HCT116 (cell line): ENCODE results near the gene ANKEF1. TPM values are rescaled to one million over a fixed set of nuclear protein-coding genes. Genes with fewer than 3 reads are reported as not detected.

ENCODE experiments used
- ATAC-seq: fragments of 200-7000 bp; cut with Tn5 transposase; 2 replicates; pipeline ENCODE4 v1.9.1; 2020; ENCODE audit warnings: mild to moderate bottlenecking, moderate library complexity
- BruUV-seq: library from RNA; stranded (reverse); fragments of 400-500 nt; replicated peaks from 2 replicates; lab custom pipeline; 2021; lab: Mats Ljungman, UMichigan
- CTCF ChIA-PET: fragments of 300-600 bp; sonication (Branson Sonifier 250); formaldehyde crosslinking; loops from one replicate; lab custom pipeline; 2021; ENCODE audit warnings: antibody characterized with exemption; lab: Charles Lee
- POLR2A ChIA-PET: fragments of 300-600, 350-600 bp; sonication (Branson Sonifier 250); formaldehyde crosslinking; loops from one replicate; lab custom pipeline; 2021; ENCODE audit warnings: antibody characterized with exemption; lab: Charles Lee
- RAD21 ChIA-PET, 2 experiments: fragments of 300-600 bp; sonication (Branson Sonifier 250); formaldehyde crosslinking; loops; one replicate each; lab custom pipeline; 2023; ENCODE audit warnings: low total read pairs in 2 of 2; ENCODE audit not compliant: uncharacterized antibody in 2 of 2, unreplicated experiment in 2 of 2, low non-redundant PET in 1 of 2; lab: Charles Lee
- DNase-seq: peaks from one replicate; pipeline ENCODE4 v3.0.0-alpha.2; 2010; ENCODE audit warnings: low read depth, low spot score
- H2AFZ ChIP-seq: fragments of 200-600 bp; shearing (Covaris generic), sonication (generic); 2 replicates; pipeline ENCODE4 v1.6.1; 2017; ENCODE audit warnings: low read depth, mixed run types, mixed read lengths, antibody characterized with exemption, low read length; ENCODE audit not compliant: poor library complexity, severe bottlenecking
- H3K27ac ChIP-seq: 2 replicates; pipeline ENCODE4 v1.5.1; 2012; ENCODE audit warnings: low read depth, low read length
- H3K27me3 ChIP-seq: fragments of 200-600 bp; sonication (generic); 2 replicates; pipeline ENCODE4 v1.6.1; 2016; ENCODE audit warnings: mixed run types, low read length, mixed read lengths; ENCODE audit not compliant: insufficient read depth
- H3K36me3 ChIP-seq, 2 experiments: fragments of 200-500 bp in 1 of 2; fragments of 200-600 bp in 1 of 2; sonication (Bioruptor generic) in 1 of 2; sonication (generic) in 1 of 2; 2 replicates each; pipeline versions ENCODE4 v1.5.1 to v1.6.1; 2014 to 2016; ENCODE audit warnings: low read length in 2 of 2, inconsistent platforms in 1 of 2, mixed read lengths in 1 of 2, mixed run types in 1 of 2; ENCODE audit not compliant: insufficient read depth in 2 of 2, control insufficient read depth in 1 of 2
- H3K4me1 ChIP-seq, 2 experiments: fragments of 200-600 bp in 1 of 2; sonication (generic) in 1 of 2; 2 replicates each; pipeline versions ENCODE4 v1.5.1 to v1.6.1; 2012 to 2017; ENCODE audit warnings: low read length in 2 of 2, inconsistent platforms in 1 of 2, mild to moderate bottlenecking in 1 of 2, mixed read lengths in 1 of 2, mixed run types in 1 of 2, moderate library complexity in 1 of 2; ENCODE audit not compliant: insufficient read depth in 2 of 2, control insufficient read depth in 1 of 2
- H3K4me2 ChIP-seq: fragments of 200-600 bp; sonication (generic); 2 replicates; pipeline ENCODE4 v1.6.1; 2017; ENCODE audit warnings: mixed run types, low read length, mixed read lengths
- H3K4me3 ChIP-seq, 2 experiments: fragments of 200-600 bp in 1 of 2; sonication (generic) in 1 of 2; replicated peaks in 1 of 2; 2 replicates each; pipeline ENCODE4 v1.5.1; 2011 to 2016; ENCODE audit warnings: low read length in 2 of 2, control low read depth in 1 of 2, low read depth in 1 of 2, mild to moderate bottlenecking in 1 of 2, mixed read lengths in 1 of 2, mixed run types in 1 of 2
- H3K79me2 ChIP-seq: fragments of 200-600 bp; sonication (generic); 2 replicates; pipeline ENCODE4 v1.6.1; 2017; ENCODE audit warnings: mild to moderate bottlenecking, mixed run types, low read length, moderate library complexity, mixed read lengths; ENCODE audit not compliant: insufficient read depth
- H3K9ac ChIP-seq: fragments of 200-600 bp; sonication (generic); 2 replicates; pipeline ENCODE4 v1.6.1; 2016; ENCODE audit warnings: low read length, mixed read lengths
- H3K9me2 ChIP-seq: fragments of 200-600 bp; sonication (generic), shearing (Covaris generic); 2 replicates; pipeline ENCODE4 v1.6.1; 2017; ENCODE audit warnings: mixed run types, mild to moderate bottlenecking, moderate library complexity; ENCODE audit not compliant: insufficient read depth
- H3K9me3 ChIP-seq, 2 experiments: fragments of 200-500 bp in 1 of 2; fragments of 200-600 bp in 1 of 2; sonication (Bioruptor generic) in 1 of 2; sonication (generic) in 1 of 2; 2 replicates each; pipeline ENCODE4 v1.6.1; 2014 to 2017; ENCODE audit warnings: low read length in 2 of 2, mixed read lengths in 2 of 2, inconsistent platforms in 1 of 2, low read depth in 1 of 2, mild to moderate bottlenecking in 1 of 2, mixed run types in 1 of 2, moderate library complexity in 1 of 2; ENCODE audit not compliant: control insufficient read depth in 1 of 2, insufficient read depth in 1 of 2
- H4K20me1 ChIP-seq: fragments of 200-600 bp; sonication (generic), shearing (Covaris generic); 2 replicates; pipeline ENCODE4 v1.6.1; 2017; ENCODE audit warnings: mixed run types, mild to moderate bottlenecking, moderate library complexity; ENCODE audit not compliant: insufficient read depth
- CEBPB ChIP-seq: IDR thresholded peaks from 2 replicates; pipeline ENCODE4 v1.6.1; 2012; ENCODE audit warnings: low read depth
- EGR1 ChIP-seq: IDR thresholded peaks from 2 replicates; pipeline ENCODE4 v1.6.1; 2012; ENCODE audit warnings: low read depth
- EZH2 ChIP-seq: fragments of 200-600 bp; sonication (generic); IDR thresholded peaks from 2 replicates; pipeline ENCODE4 v1.6.1; 2017; ENCODE audit warnings: antibody characterized with exemption, mixed run types
- POLR2AphosphoS5 ChIP-seq: IDR thresholded peaks from 2 replicates; pipeline ENCODE4 v1.6.1; 2011; ENCODE audit warnings: mild to moderate bottlenecking, low read depth, low read length, moderate library complexity
- SRF ChIP-seq: IDR thresholded peaks from 2 replicates; pipeline ENCODE4 v1.6.1; 2012; ENCODE audit warnings: low read depth
- intact Hi-C: fragments of 100-400 bp; cut with micrococcal nuclease; formaldehyde crosslinking; loops from 2 replicates; pipeline ENCODE4 v1.10.0; 2022
- total RNA-seq: library from RNA; stranded (reverse); gene quantifications from one replicate; pipeline ENCODE4 v1.2.1, GENCODE V29; 2021; ENCODE audit not compliant: unreplicated experiment
- TF ChIP-seq, protein P1 (sequence below), 3 experiments: fragments of 200-600 bp in 1 of 3; sonication (generic) in 1 of 3; IDR thresholded peaks in 2 of 3; conservative IDR thresholded peaks in 1 of 3; 2 replicates each; pipeline ENCODE4 v1.5.1; 2012 to 2017; ENCODE audit warnings: low read depth in 2 of 3, low read length in 2 of 3, antibody characterized with exemption in 1 of 3, borderline replicate concordance in 1 of 3, control low read depth in 1 of 3, mild to moderate bottlenecking in 1 of 3, mixed read lengths in 1 of 3, mixed run types in 1 of 3, moderate library complexity in 1 of 3; ENCODE audit not compliant: insufficient read depth in 1 of 3
- TF ChIP-seq, protein P2 (sequence below): IDR thresholded peaks from 2 replicates; pipeline ENCODE4 v1.6.1; 2011; ENCODE audit warnings: mild to moderate bottlenecking, low read length, moderate library complexity; ENCODE audit not compliant: insufficient replicate concordance; ENCODE audit errors: extremely low read depth

The ANKEF1 gene
- total RNA-seq, 1 experiment from 2014 or later = 15.8 TPM

DNA sequence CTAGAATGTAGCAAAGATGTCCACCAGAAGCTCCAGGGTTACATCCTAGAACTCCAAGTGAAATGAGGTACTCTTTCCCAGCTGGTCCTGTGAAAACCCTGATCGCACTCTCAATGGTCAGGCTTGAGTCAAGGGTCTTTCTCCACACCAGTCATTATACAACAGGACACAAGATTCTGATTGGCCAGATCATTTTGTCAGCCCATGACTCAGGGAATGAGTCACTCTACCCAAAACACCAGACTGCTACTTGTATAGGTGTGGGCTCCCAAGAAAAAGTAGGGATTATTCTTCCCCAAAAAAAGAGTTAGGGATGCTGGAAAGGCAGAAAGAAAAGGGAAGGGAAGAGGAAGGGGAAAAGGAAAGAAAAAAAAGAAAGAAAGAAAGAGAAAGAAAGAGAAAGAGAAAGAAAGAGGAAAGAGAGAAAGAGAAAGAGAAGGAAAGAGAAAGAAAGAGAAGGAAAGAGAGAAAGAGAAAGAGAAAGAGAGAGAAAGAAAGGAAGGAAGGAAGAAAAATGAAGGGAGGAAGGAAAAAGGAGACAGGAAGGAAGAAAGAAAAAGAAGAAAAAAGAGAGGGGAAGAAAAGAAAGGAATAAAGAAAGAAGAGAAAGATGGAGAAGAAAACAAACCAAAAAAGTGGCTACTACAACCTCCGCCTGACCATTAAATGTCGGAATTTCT lies 30.5 kb downstream of the ANKEF1 start:
- Histone ChIP-seq H4K20me1 (no peaks in the 10 kb centered on the region), H3K4me2 (no peak overlapping the region), H3K4me3 (no peak overlapping the region), H3K27me3 (no peaks in the 10 kb centered on the region), H3K9ac (no peak overlapping the region), H3K4me1 (no peaks in the 10 kb centered on the region), H3K9me2 (no peaks in the 10 kb centered on the region), H3K9me3 (no peaks in the 10 kb centered on the region), H3K36me3 (no peaks in the 10 kb centered on the region), H3K79me2 (no peaks in the 10 kb centered on the region), H2AFZ (no peak overlapping the region), H3K27ac (no peak overlapping the region)
- DNase-seq (no peak), ATAC-seq (no peak)
- BruUV-seq = no TSS peak
- TF ChIP-seq POLR2AphosphoS5 (no peak), SRF (no peak), CEBPB (no peak), EGR1 (no peak), EZH2 (no peak)
- TF ChIP-seq, protein P1, sequence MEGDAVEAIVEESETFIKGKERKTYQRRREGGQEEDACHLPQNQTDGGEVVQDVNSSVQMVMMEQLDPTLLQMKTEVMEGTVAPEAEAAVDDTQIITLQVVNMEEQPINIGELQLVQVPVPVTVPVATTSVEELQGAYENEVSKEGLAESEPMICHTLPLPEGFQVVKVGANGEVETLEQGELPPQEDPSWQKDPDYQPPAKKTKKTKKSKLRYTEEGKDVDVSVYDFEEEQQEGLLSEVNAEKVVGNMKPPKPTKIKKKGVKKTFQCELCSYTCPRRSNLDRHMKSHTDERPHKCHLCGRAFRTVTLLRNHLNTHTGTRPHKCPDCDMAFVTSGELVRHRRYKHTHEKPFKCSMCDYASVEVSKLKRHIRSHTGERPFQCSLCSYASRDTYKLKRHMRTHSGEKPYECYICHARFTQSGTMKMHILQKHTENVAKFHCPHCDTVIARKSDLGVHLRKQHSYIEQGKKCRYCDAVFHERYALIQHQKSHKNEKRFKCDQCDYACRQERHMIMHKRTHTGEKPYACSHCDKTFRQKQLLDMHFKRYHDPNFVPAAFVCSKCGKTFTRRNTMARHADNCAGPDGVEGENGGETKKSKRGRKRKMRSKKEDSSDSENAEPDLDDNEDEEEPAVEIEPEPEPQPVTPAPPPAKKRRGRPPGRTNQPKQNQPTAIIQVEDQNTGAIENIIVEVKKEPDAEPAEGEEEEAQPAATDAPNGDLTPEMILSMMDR (IDR thresholded peaks at IDR 0.05 in 2 of 3, conservative IDR thresholded peaks at IDR 0.05 in 1 of 3; ENCODE audit: borderline replicate concordance in 1 of 3, insufficient read depth in 1 of 3, low read depth in 2 of 3, low read length in 2 of 3) = no peak
- TF ChIP-seq, protein P2, sequence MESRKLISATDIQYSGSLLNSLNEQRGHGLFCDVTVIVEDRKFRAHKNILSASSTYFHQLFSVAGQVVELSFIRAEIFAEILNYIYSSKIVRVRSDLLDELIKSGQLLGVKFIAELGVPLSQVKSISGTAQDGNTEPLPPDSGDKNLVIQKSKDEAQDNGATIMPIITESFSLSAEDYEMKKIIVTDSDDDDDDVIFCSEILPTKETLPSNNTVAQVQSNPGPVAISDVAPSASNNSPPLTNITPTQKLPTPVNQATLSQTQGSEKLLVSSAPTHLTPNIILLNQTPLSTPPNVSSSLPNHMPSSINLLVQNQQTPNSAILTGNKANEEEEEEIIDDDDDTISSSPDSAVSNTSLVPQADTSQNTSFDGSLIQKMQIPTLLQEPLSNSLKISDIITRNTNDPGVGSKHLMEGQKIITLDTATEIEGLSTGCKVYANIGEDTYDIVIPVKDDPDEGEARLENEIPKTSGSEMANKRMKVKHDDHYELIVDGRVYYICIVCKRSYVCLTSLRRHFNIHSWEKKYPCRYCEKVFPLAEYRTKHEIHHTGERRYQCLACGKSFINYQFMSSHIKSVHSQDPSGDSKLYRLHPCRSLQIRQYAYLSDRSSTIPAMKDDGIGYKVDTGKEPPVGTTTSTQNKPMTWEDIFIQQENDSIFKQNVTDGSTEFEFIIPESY = no peak
- ChIA-PET RAD21 (no interaction called here), POLR2A (no interaction called here), CTCF (no interaction called here)
- intact Hi-C loops = no loop called here
